ENCODE measurements around the gene WDR87. TPM values are rescaled to one million over a fixed set of nuclear protein-coding genes. Genes with fewer than 3 reads are reported as not detected.

The WDR87 gene
- total and polyA plus RNA-seq, 9 of the 15 experiments (the other 6 are each of a cell fraction or from before 2014, with no cell fraction given), result not detected

DNA sequence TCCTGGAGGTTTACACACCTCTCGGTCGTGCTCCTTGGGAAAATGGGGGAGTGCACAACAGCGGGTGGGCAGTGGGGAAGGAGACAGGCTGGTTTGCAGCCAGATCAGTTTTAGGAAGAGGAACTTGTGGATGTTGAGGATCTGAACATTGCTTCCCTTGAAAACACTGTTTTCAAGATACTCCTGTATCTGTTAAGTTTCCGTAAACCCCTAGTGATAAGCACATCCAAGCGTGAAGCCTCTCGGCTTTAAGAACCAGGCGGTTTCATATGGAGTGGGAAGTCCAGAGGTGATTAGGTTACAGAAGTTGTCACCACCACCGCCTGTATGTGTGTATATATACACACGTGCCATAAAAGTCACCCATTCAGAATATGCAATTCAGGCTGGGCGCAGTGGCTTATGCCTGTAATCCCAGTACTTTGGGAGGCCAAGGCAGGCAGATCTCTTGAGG lies 48.1 kb upstream of the WDR87 start:
- TF ChIP-seq, protein P1, sequence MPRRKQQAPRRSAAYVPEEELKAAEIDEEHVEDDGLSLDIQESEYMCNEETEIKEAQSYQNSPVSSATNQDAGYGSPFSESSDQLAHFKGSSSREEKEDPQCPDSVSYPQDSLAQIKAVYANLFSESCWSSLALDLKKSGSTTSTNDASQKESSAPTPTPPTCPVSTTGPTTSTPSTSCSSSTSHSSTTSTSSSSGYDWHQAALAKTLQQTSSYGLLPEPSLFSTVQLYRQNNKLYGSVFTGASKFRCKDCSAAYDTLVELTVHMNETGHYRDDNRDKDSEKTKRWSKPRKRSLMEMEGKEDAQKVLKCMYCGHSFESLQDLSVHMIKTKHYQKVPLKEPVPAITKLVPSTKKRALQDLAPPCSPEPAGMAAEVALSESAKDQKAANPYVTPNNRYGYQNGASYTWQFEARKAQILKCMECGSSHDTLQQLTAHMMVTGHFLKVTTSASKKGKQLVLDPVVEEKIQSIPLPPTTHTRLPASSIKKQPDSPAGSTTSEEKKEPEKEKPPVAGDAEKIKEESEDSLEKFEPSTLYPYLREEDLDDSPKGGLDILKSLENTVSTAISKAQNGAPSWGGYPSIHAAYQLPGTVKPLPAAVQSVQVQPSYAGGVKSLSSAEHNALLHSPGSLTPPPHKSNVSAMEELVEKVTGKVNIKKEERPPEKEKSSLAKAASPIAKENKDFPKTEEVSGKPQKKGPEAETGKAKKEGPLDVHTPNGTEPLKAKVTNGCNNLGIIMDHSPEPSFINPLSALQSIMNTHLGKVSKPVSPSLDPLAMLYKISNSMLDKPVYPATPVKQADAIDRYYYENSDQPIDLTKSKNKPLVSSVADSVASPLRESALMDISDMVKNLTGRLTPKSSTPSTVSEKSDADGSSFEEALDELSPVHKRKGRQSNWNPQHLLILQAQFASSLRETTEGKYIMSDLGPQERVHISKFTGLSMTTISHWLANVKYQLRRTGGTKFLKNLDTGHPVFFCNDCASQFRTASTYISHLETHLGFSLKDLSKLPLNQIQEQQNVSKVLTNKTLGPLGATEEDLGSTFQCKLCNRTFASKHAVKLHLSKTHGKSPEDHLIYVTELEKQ (CRISPR knock-in tag; IDR thresholded peaks at IDR 0.05), result no peak
- no peak for TF ChIP-seq TCF7 (IDR thresholded peaks at IDR 0.05; ENCODE audit: borderline replicate concordance)
- TF ChIP-seq ZC3H8 (IDR thresholded peaks at IDR 0.05), result no peak
- TF ChIP-seq SMARCB1 (IDR thresholded peaks at IDR 0.05; ENCODE audit: insufficient read length, low read depth), result no peak
- TF ChIP-seq RNF2 (IDR thresholded peaks at IDR 0.05), result no peak
- TF ChIP-seq ZNF436 (CRISPR knock-in tag; IDR thresholded peaks at IDR 0.05), result no peak
- TF ChIP-seq, protein P2, sequence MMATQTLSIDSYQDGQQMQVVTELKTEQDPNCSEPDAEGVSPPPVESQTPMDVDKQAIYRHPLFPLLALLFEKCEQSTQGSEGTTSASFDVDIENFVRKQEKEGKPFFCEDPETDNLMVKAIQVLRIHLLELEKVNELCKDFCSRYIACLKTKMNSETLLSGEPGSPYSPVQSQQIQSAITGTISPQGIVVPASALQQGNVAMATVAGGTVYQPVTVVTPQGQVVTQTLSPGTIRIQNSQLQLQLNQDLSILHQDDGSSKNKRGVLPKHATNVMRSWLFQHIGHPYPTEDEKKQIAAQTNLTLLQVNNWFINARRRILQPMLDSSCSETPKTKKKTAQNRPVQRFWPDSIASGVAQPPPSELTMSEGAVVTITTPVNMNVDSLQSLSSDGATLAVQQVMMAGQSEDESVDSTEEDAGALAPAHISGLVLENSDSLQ (IDR thresholded peaks at IDR 0.05), result no peak
- no peak for TF ChIP-seq MAFK (IDR thresholded peaks at IDR 0.05; ENCODE audit: low read length)
- no peak for TF ChIP-seq TEAD4 (IDR thresholded peaks at IDR 0.05; ENCODE audit: low read length)
- TF ChIP-seq TEAD4 (CRISPR knock-in tag; IDR thresholded peaks at IDR 0.05; ENCODE audit: borderline replicate concordance), result no peak
- no peak for TF ChIP-seq CBFA2T2 (conservative IDR thresholded peaks at IDR 0.05)
- no peak for TF ChIP-seq PHTF2 (CRISPR knock-in tag; IDR thresholded peaks at IDR 0.05)
- TF ChIP-seq YBX1 (IDR thresholded peaks at IDR 0.05), result no peak
- TF ChIP-seq ZSCAN32 (CRISPR knock-in tag; IDR thresholded peaks at IDR 0.05), result no peak
- intact Hi-C loops (cut with micrococcal nuclease), result no loop called here
- H3K9me1 ChIP-seq (ENCODE audit: control insufficient read depth, insufficient read depth, low read length), result no peaks in the 10 kb centered on the region
- peaks cover 0 to 3% of the 10 kb centered on the region in 2 experiments; a peak in 1 of 5 replicates for H3K4me1 ChIP-seq (replicated peaks in 1 of 2; ENCODE audit: control insufficient read depth in 2 of 2, insufficient read depth in 2 of 2, low read length in 2 of 2)
- H3K79me2 ChIP-seq (ENCODE audit: control insufficient read depth, insufficient read depth, low read length), result no peaks in the 10 kb centered on the region
- no peaks in the 10 kb centered on the region for H3K9me3 ChIP-seq (replicated peaks; ENCODE audit: control insufficient read depth, insufficient read depth, low read depth, low read length)
- H3K27ac ChIP-seq (ENCODE audit: extremely low read depth, low read depth, low read length), result no peak overlapping the region
- FAIRE-seq, result no peak
- POLR2A ChIA-PET, result interaction anchor here (1.0 kb wide), 1 partner anchor 11 kb away, joined by 5 read pairs; no protein-coding TSS in a partner anchor
- H3K36me3 ChIP-seq (ENCODE audit: control insufficient read depth, insufficient read depth, low read length), result no peaks in the 10 kb centered on the region
- no peaks in the 10 kb centered on the region for H4K20me1 ChIP-seq (replicated peaks; ENCODE audit: control insufficient read depth, insufficient read depth, low read length)
- H3K27me3 ChIP-seq (ENCODE audit: control insufficient read depth in 2 of 2, insufficient read depth in 2 of 2, low read length in 2 of 2), result peaks cover 0 to 5% of the 10 kb centered on the region in 2 experiments; a peak in 3 of 5 replicates
- H3K4me3 ChIP-seq, result no peak overlapping the region
- no TSS peak for BruUV-seq (replicated peaks)
- 8% methylated on average over 10 of the region's 10 CpGs for WGBS (ENCODE audit: insufficient coverage, low coverage, missing lambda C conversion rate)
- ATAC-seq, result no peak
- H3K4me2 ChIP-seq (ENCODE audit: insufficient read depth, low read length), result no peak overlapping the region
- CTCF ChIA-PET (ENCODE audit: low intra/inter-chr PET ratio), result no interaction called here
- no peak for DNase-seq (ENCODE audit: extremely low read depth in 1 of 4, low spot score in 3 of 4)
- H2AFZ ChIP-seq (ENCODE audit: low read depth, low read length), result no peak overlapping the region
- no peak overlapping the region for H3K9ac ChIP-seq (ENCODE audit: insufficient read depth in 1 of 2, low read depth in 2 of 2, low read length in 2 of 2)
- in situ Hi-C loops (cut with MboI), result no loop called here

Measured in K562 (cell line).